ENCODE data around the gene CDK3. TPM values are rescaled to one million over a fixed set of nuclear protein-coding genes. Genes with fewer than 3 reads are reported as not detected.
"Not testable (repeated sequence)": the region's sequence is repeated elsewhere in the genome, so short reads cannot be mapped to it uniquely, and the experiment has no call there.

The CDK3 gene
- polyA plus RNA-seq, 2 of the 4 experiments (the other 2 are of a cell fraction) = 5.1 to 5.5 TPM

DNA sequence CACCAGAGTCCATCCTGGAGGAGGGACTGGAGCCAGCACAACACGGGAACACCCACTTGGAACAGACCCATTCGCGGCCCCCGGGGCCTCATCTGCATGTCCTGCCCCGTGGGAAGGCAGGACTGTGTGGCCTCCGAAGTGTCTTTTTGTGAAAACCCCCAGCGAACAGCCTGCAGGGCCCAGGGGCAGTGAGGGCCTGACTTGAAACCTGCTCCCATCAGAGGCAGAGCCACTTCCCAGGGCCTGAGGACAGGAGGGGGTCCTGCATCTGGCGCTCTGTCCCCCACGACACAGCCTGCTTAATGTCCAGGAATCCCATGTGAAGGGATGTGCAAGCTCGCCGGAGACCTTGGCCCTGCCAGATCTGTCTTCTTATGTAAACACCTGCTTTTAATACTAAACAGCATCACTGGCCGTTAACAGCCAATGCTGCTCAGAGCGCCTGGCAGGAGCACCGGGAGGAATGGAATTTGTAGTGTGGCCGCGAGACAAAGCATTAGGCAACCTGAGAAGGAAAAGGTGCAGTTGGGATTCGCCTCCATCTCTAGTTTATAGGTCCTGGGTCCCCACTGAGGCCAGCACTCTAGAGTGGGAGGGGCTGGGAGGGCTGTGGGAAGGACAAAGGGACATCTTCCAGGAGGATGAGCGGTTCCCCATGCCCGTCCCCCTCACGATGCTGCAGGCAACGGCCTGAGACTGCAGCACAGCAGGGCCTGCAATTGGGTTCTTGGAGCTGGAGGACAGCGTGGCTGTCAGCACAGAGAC, 36.0 kb downstream of the CDK3 start:
- Histone ChIP-seq H3K4me1 (no peaks in the 10 kb centered on the region), H3K9me3 (no peaks in the 10 kb centered on the region), H3K27ac (no peak overlapping the region), H3K4me3 (no peak overlapping the region), H3K4me2 (no peak overlapping the region)
- DNase-seq (ENCODE audit: low read depth in 1 of 2, low spot score in 1 of 2) = no peak
- POLR2A ChIA-PET = interaction anchor here (1.4 kb wide), 1 partner anchor 36 kb away, joined by 3 read pairs; the partner anchor contains the start of gene SRP68
- CTCF ChIA-PET = interaction anchor here (0.9 to 23.8 kb wide), 6 partner anchors 24 to 361 kb away, joined by 3 to 357 read pairs (median 4); partner anchors contain the start of gene GALR2
- no peak for TF ChIP-seq RFX5 (IDR thresholded peaks at IDR 0.05)
- TF ChIP-seq HDAC2 (IDR thresholded peaks at IDR 0.05) = no peak
- TF ChIP-seq POLR2A (IDR thresholded peaks at IDR 0.05; ENCODE audit: low read length) = peak; percentile 8; the same call in 1 of the 2 replicates
- no peak for TF ChIP-seq HES2 (IDR thresholded peaks at IDR 0.05)
- no peak for TF ChIP-seq FOXS1 (CRISPR knock-in tag; IDR thresholded peaks at IDR 0.05)
- FAIRE-seq = no peak
- 88% methylated on average over 22 of the region's 22 CpGs for WGBS (ENCODE audit: missing lambda C conversion rate)
- no peak for ATAC-seq

DNA sequence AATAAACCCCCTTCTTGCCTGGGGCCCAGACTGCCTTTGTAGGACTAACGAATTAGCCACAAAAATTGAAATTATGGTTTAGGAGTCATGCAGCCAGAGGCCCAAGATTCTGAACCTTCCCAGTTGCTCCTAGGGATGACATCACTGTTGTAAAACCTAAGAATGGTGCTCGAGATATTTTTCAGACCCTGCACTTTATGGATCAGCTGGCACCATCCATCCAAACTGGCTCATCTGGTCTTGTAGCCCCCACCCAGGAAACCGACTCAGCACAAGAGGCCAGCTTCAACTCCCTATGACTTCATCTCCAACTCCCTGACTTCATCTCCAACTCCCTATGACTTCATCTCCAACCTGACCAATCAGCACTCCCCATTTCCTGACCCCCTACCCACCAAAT, 37.4 kb downstream of the CDK3 start:
- DNase-seq (ENCODE audit: low read depth in 1 of 2, low spot score in 1 of 2) = no peak
- WGBS (ENCODE audit: missing lambda C conversion rate) = 92% methylated on average over 3 of the region's 3 CpGs
- ChIA-PET CTCF (interaction anchor here (0.6 to 23.8 kb wide), 4 partner anchors 13 to 77 kb away, joined by 3 to 357 read pairs (median 4); no protein-coding TSS in a partner anchor), POLR2A (interaction anchor here (1.4 kb wide), 1 partner anchor 35 kb away, joined by 3 read pairs; the partner anchor contains the start of gene SRP68)
- ATAC-seq = no peak
- Histone ChIP-seq H3K4me1 (no peaks in the 10 kb centered on the region), H3K27ac (no peak overlapping the region), H3K4me3 (no peak overlapping the region), H3K4me2 (no peak overlapping the region), H3K9me3 (no peaks in the 10 kb centered on the region)
- TF ChIP-seq JUN (IDR thresholded peaks at IDR 0.05) = 0 out of 5 replicates have a peak, but pooled peaks of 1 of the 2 experiments have one; percentile 14
- TF ChIP-seq ZSCAN20 (CRISPR knock-in tag; IDR thresholded peaks at IDR 0.05) = no peak
- no peak for FAIRE-seq

DNA sequence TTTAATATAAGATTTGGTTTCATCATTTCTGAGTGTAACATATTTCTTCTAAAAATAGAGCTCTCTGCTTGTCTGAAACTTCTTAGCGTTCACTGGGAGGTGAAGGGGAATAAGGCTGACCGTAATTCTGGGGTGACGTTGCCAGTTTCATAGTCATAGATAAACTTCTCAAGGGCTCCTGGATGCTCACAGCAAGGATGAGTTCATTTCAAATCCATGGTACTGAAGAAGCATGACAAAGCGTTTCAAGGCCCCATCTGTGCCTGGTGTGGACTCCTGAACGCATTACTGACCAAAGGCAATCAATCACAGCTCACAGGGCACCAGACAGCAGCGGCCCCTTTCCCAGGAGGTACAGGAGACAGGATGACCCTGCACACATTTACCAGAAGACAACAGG, 38.5 kb downstream of the CDK3 start:
- CTCF ChIA-PET = interaction anchor here (1.1 to 23.8 kb wide), 5 partner anchors 19 to 261 kb away, joined by 3 to 357 read pairs (median 4); no protein-coding TSS in a partner anchor
- TF ChIP-seq HOXB5 (CRISPR knock-in tag; IDR thresholded peaks at IDR 0.05) (no peak), CHD2 (IDR thresholded peaks at IDR 0.05; ENCODE audit: low read length, partially characterized antibody) (no peak)
- Histone ChIP-seq H3K4me1 (no peaks in the 10 kb centered on the region), H3K27ac (peak overlapping the region in 1 of 2 experiments; percentile 33; a peak in 1 of 6 replicates), H3K4me3 (no peak overlapping the region), H3K4me2 (no peak overlapping the region), H3K9me3 (no peaks in the 10 kb centered on the region)
- WGBS (ENCODE audit: missing lambda C conversion rate) = 85% methylated on average over 6 of the region's 6 CpGs
- no peak for FAIRE-seq
- no peak for ATAC-seq
- POLR2A ChIA-PET = no interaction called here
- DNase-seq (ENCODE audit: low read depth in 1 of 2, low spot score in 1 of 2) = no peak

DNA sequence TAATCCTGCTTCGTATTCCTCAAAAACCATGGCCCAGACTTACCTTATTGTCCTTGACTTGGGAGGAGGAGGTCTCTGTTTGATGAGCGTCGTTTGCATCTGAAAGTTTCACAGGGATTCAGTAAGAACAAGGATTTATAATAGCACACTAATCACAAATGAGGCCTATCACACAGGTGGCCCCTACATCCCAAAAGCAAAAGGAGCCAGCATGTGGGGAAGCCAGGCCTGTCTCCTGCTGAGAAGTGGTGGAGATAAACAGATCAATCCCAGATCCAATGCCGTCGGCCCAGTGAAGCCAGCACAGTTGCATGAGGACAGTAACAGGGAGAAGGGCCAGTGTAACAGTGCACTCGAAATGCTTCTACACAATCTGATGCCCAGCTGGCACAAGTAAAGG, 39.7 kb downstream of the CDK3 start:
- Histone ChIP-seq H3K4me3 (no peak overlapping the region), H3K9me3 (no peaks in the 10 kb centered on the region), H3K4me1 (no peaks in the 10 kb centered on the region), H3K4me2 (no peak overlapping the region), H3K27ac (no peak overlapping the region)
- no peak for ATAC-seq
- 92% methylated on average over 6 of the region's 6 CpGs for WGBS (ENCODE audit: missing lambda C conversion rate)
- no peak for DNase-seq (ENCODE audit: low read depth in 1 of 2, low spot score in 1 of 2)
- FAIRE-seq = no peak
- POLR2A ChIA-PET = no interaction called here
- CTCF ChIA-PET = interaction anchor here (0.8 to 23.8 kb wide), 5 partner anchors 8 to 240 kb away, joined by 4 to 357 read pairs (median 4); partner anchors contain the start of gene CDK3
- TF ChIP-seq, protein P1, sequence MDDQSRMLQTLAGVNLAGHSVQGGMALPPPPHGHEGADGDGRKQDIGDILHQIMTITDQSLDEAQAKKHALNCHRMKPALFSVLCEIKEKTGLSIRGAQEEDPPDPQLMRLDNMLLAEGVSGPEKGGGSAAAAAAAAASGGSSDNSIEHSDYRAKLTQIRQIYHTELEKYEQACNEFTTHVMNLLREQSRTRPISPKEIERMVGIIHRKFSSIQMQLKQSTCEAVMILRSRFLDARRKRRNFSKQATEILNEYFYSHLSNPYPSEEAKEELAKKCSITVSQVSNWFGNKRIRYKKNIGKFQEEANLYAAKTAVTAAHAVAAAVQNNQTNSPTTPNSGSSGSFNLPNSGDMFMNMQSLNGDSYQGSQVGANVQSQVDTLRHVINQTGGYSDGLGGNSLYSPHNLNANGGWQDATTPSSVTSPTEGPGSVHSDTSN (IDR thresholded peaks at IDR 0.05) = no peak
- TF ChIP-seq RCOR1 (IDR thresholded peaks at IDR 0.05; ENCODE audit: low read depth, low read length) = no peak
- no peak for TF ChIP-seq JUNB (IDR thresholded peaks at IDR 0.05)
- no peak for TF ChIP-seq NFE2L2 (conservative IDR thresholded peaks at IDR 0.05; ENCODE audit: low read length)
- no peak for TF ChIP-seq EHF (CRISPR knock-in tag; IDR thresholded peaks at IDR 0.05)
- no peak for TF ChIP-seq RFX5 (IDR thresholded peaks at IDR 0.05)
- TF ChIP-seq RNF2 (IDR thresholded peaks at IDR 0.05; ENCODE audit: borderline replicate concordance, low read depth) = no peak
- TF ChIP-seq MYC (IDR thresholded peaks at IDR 0.05; ENCODE audit: borderline replicate concordance, low read length) = no peak
- TF ChIP-seq ELK1 (IDR thresholded peaks at IDR 0.05; ENCODE audit: low read depth, low read length) = no peak
- TF ChIP-seq, protein P2, sequence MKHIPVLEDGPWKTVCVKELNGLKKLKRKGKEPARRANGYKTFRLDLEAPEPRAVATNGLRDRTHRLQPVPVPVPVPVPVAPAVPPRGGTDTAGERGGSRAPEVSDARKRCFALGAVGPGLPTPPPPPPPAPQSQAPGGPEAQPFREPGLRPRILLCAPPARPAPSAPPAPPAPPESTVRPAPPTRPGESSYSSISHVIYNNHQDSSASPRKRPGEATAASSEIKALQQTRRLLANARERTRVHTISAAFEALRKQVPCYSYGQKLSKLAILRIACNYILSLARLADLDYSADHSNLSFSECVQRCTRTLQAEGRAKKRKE (CRISPR knock-in tag; IDR thresholded peaks at IDR 0.05; ENCODE audit: low read depth) = no peak
- no peak for TF ChIP-seq MAZ (IDR thresholded peaks at IDR 0.05; ENCODE audit: borderline replicate concordance, low read depth, low read length)
- TF ChIP-seq MAX (IDR thresholded peaks at IDR 0.05) = no peak
- no peak for TF ChIP-seq GATA3 (IDR thresholded peaks at IDR 0.05; ENCODE audit: borderline replicate concordance)

- POLR2A ChIA-PET, FAIRE-seq: not testable (repeated sequence)
- 89% methylated on average over 3 of the region's 3 CpGs for WGBS (ENCODE audit: missing lambda C conversion rate)
These were observed 42.2 kb downstream of the CDK3 start for GRCh38 chr17:76042868-76043267.

More at GRCh38 chr17:76042868-76043267, 42.2 kb downstream of the CDK3 start:
- not testable (repeated sequence) for H3K27ac ChIP-seq; DNase-seq (ENCODE audit: low read depth in 1 of 2, low spot score in 1 of 2); ATAC-seq; H3K4me1 ChIP-seq; H3K9me3 ChIP-seq; H3K4me2 ChIP-seq; H3K4me3 ChIP-seq
- CTCF ChIA-PET = interaction anchor here (0.6 to 23.8 kb wide), 12 partner anchors 8 to 355 kb away, joined by 3 to 357 read pairs (median 3); partner anchors contain the start of genes CDK3 and EVPL

All from A549 (cell line).